Parathyroid adenoma (tissue), 2 donors: Measurements from ENCODE around the gene GLI3.

Experiments
- H2AFZ ChIP-seq: fragments of 300-600 bp; sonication (generic); one replicate; pipeline ENCODE4 v1.7.0; 2017; ENCODE audit warnings: antibody characterized with exemption, mild to moderate bottlenecking
- H3K27ac ChIP-seq: fragments of 300-600 bp; sonication (generic); one replicate; pipeline ENCODE4 v1.7.0; 2017
- H3K27me3 ChIP-seq: fragments of 300-600 bp; sonication (generic); one replicate; pipeline ENCODE4 v1.7.0; 2017; ENCODE audit warnings: low read length; ENCODE audit not compliant: control insufficient read depth, insufficient read depth
- H3K36me3 ChIP-seq: fragments of 300-600 bp; sonication (generic); one replicate; pipeline ENCODE4 v1.7.0; 2017; ENCODE audit warnings: low read length; ENCODE audit not compliant: control insufficient read depth, insufficient read depth
- H3K4me1 ChIP-seq: fragments of 300-600 bp; sonication (generic); one replicate; pipeline ENCODE4 v1.7.0; 2017; ENCODE audit warnings: control low read depth
- H3K4me2 ChIP-seq: fragments of 300-600 bp; sonication (generic); one replicate; pipeline ENCODE4 v1.7.0; 2017; ENCODE audit warnings: low read length
- H3K4me3 ChIP-seq: fragments of 300-600 bp; sonication (generic); one replicate; pipeline ENCODE4 v1.7.0; 2017; ENCODE audit warnings: low read depth, low read length
- H3K79me2 ChIP-seq: fragments of 300-600 bp; sonication (generic); one replicate; pipeline ENCODE4 v1.7.0; 2017; ENCODE audit warnings: control low read depth
- H3K9ac ChIP-seq: fragments of 300-600 bp; sonication (generic); one replicate; pipeline ENCODE4 v1.7.0; 2017; ENCODE audit warnings: mild to moderate bottlenecking
- H3K9me3 ChIP-seq: fragments of 300-600 bp; sonication (generic); one replicate; pipeline ENCODE4 v1.7.0; 2017; ENCODE audit warnings: low read length; ENCODE audit not compliant: control insufficient read depth
- CTCF ChIP-seq: fragments of 300-600 bp; sonication (generic); IDR thresholded peaks from one replicate; pipeline ENCODE4 v1.7.0; 2017; ENCODE audit warnings: antibody characterized with exemption, mild to moderate bottlenecking
- donor health status: primary hyperparathyroidism.

GLI3 gene

GRCh38 chr7:42143711-42144600 lies 93.1 kb downstream of the GLI3 start:
- no peaks in the 10 kb centered on the region for H3K4me1 ChIP-seq
- H3K36me3 ChIP-seq = no peaks in the 10 kb centered on the region
- no peak overlapping the region for H2AFZ ChIP-seq
- no peak overlapping the region for H3K4me3 ChIP-seq
- H3K27me3 ChIP-seq = no peaks in the 10 kb centered on the region
- H3K4me2 ChIP-seq = no peak overlapping the region
- TF ChIP-seq CTCF = no peak
- no peaks in the 10 kb centered on the region for H3K79me2 ChIP-seq
- H3K9ac ChIP-seq = no peak overlapping the region
- no peaks in the 10 kb centered on the region for H3K9me3 ChIP-seq
- H3K27ac ChIP-seq = no peak overlapping the region

DNA sequence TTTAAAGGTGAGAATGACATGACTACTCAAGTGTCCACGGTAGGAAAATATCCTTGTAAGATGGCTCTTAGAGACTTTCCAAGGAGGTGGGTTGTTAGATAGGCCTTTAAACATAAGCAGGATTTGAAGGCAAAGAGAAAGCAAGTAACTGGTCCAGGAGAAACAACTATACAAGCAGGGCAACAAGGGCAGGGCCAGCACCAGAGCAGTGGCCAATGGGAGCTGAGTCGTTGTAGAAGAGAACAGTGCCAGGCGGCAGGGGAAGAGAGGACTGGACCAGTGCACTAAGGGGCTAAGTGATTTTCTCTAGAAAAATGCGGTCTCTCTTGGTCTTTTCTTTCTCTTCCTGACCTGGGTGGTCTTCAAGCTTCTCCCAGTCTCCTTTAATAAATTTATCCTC lies 94.9 kb downstream of the GLI3 start:
- Histone ChIP-seq H3K79me2 (no peaks in the 10 kb centered on the region), H3K36me3 (no peaks in the 10 kb centered on the region), H3K4me2 (no peak overlapping the region), H2AFZ (no peak overlapping the region), H3K9ac (no peak overlapping the region), H3K9me3 (no peaks in the 10 kb centered on the region), H3K27ac (no peak overlapping the region), H3K4me3 (no peak overlapping the region), H3K4me1 (no peaks in the 10 kb centered on the region), H3K27me3 (no peaks in the 10 kb centered on the region)
- no peak for TF ChIP-seq CTCF

DNA sequence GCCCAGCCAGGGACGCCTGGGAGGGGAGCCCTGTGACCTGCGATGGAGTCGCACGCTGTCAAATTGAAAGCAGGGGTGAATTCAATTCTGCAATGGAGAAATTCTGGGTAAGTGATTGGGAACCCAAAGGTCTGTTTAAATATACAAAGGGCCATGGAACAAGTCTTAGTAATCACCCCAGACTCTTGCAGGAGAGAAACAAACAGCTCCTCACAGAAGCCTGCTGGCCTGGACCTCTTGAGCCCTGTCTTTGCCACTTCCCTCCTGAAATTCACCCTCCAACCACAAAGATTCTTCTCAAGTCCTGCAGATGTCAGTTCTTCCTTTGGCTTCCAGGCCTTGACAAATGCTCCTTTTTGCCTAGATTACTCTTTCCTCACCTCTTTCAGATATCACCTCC lies 97.3 kb downstream of the GLI3 start:
- H3K27ac ChIP-seq = no peak overlapping the region
- H3K4me3 ChIP-seq = no peak overlapping the region
- H3K4me2 ChIP-seq = no peak overlapping the region
- H3K27me3 ChIP-seq = no peaks in the 10 kb centered on the region
- H3K9ac ChIP-seq = no peak overlapping the region
- no peaks in the 10 kb centered on the region for H3K36me3 ChIP-seq
- H3K79me2 ChIP-seq = no peaks in the 10 kb centered on the region
- no peaks in the 10 kb centered on the region for H3K9me3 ChIP-seq
- H2AFZ ChIP-seq = no peak overlapping the region
- no peaks in the 10 kb centered on the region for H3K4me1 ChIP-seq
- no peak for TF ChIP-seq CTCF

GRCh38 chr7:42138691-42139090 lies 98.3 kb downstream of the GLI3 start:
- Histone ChIP-seq H3K27me3 (no peaks in the 10 kb centered on the region), H3K9ac (no peak overlapping the region), H3K4me3 (no peak overlapping the region), H3K9me3 (no peaks in the 10 kb centered on the region), H2AFZ (no peak overlapping the region), H3K4me2 (no peak overlapping the region), H3K27ac (no peak overlapping the region), H3K4me1 (no peaks in the 10 kb centered on the region), H3K79me2 (no peaks in the 10 kb centered on the region), H3K36me3 (no peaks in the 10 kb centered on the region)
- TF ChIP-seq CTCF = no peak

- Histone ChIP-seq H3K4me2 (no peak overlapping the region), H3K79me2 (no peaks in the 10 kb centered on the region), H3K36me3 (no peaks in the 10 kb centered on the region), H3K27me3 (no peaks in the 10 kb centered on the region), H3K9ac (no peak overlapping the region), H3K4me3 (no peak overlapping the region), H3K4me1 (no peaks in the 10 kb centered on the region), H3K9me3 (no peaks in the 10 kb centered on the region), H3K27ac (no peak overlapping the region), H2AFZ (no peak overlapping the region)
- TF ChIP-seq CTCF = no peak
These were observed 99.1 kb downstream of the GLI3 start for GRCh38 chr7:42137941-42138340.
